T-helper 1 cell treated with Interleukin-12 subunit alpha and Interleukin-12 subunit beta and Interleukin-4 antibody, amounts not matched to agents 30 ng/mL and 1 ng/mL, for 36 hours (primary cell): Measurements from ENCODE around the gene MAP7D1. TPM values are rescaled to one million over a fixed set of nuclear protein-coding genes. Genes with fewer than 3 reads are reported as not detected.

ENCODE experiments used
- intact Hi-C: fragments of 100-400 bp; cut with micrococcal nuclease; formaldehyde crosslinking; loops from one replicate; pipeline ENCODE4 v1.15.1; 2024
- total RNA-seq: library from RNA; stranded (reverse); gene quantifications from 2 replicates; pipeline ENCODE4 v1.2.3, GENCODE V29; 2022

MAP7D1 gene
- total RNA-seq, 1 donor from 2014 or later = 260 TPM

DNA sequence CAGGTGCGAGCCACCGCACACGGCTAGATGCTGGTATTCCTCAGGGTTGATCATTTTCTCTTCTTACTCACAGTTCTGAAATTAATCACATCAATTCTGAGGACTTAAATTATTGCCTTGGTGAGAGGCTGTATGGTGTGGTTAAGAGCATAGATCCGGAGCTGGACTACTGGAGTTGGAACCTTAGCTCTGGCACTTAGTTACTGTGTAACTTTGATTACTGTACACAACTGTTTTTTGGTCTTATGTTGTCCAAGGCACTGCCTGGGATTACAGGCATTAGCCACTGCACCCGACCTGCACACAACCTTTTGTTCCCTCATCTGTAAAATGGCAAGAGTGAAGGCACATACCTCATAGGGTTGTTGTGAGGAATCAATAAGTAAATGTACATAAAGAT is 42.7 kb downstream of the MAP7D1 start:
- intact Hi-C loops = no loop called here

GRCh38 chr1:36199934-36200741 is 44.2 kb downstream of the MAP7D1 start:
- intact Hi-C loops = no loop called here

- intact Hi-C loops = no loop called here
These were observed 47.1 kb downstream of the MAP7D1 start for GRCh38 chr1:36203027-36203553.

DNA sequence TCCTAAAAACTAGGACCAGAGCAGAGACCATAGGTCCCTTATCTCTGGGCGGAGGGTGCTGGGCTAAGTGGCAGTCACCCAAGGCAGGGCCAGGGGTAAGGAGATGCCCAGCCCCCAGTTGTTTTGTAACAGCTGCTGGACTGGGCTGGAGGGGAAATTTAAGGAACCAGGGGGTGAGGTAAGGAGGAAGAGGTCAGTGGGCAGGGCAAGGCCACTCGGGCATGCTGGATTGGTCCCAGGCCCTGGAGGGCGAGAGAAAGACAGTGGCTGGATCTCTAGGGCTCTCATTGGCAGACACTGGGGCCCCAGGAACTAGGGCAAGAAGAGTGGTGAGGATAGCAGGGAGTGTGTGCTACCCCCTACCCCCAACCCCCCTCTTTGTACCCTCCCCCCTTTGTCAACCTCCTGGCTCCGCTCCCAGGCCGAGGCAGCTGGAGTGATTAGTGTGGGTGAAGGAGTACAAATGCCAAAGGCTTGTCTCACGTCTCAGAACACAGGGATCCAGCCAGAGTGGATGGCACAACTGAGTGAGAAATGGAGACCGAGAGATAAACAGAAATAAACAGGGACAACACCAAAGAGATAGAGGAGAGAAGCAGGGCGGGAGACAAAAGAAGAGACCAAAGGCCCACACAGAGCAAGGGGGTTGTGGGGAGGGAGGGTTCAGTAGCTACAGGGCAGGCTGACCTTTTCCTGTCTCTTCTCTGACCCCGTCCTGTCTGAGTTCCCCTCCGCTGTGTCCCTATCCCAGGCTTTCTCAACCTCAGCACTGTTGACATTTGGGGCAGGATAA is 47.8 kb downstream of the MAP7D1 start:
- intact Hi-C loops = no loop called here

DNA sequence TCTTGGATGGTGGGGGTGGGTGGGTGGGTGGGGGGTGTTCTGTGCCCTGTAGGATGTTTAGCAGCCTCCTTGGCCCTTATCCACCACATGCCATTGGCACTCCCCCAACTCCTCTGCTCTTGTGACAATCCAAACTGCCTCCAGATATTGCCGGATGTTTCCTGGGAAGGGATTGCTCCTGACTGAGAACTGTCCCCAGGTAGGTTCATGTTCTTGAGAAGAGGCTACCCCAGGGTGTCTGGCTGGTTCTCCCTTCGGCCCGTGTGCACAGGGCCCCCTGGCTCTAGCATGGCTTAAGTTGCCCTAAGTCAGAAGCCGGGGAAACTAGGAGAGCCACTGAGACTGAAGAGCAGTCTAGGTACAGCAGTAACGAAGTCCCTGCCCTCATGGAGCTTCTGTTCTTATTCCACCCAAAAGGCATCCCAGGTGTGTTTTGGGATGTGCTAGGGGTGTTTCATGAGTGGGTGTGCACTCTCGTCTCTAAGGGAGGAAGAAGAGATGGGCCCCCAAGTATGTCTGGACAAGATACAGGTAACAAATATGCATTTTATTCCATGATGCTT is 48.5 kb downstream of the MAP7D1 start:
- intact Hi-C loops = no loop called here

DNA sequence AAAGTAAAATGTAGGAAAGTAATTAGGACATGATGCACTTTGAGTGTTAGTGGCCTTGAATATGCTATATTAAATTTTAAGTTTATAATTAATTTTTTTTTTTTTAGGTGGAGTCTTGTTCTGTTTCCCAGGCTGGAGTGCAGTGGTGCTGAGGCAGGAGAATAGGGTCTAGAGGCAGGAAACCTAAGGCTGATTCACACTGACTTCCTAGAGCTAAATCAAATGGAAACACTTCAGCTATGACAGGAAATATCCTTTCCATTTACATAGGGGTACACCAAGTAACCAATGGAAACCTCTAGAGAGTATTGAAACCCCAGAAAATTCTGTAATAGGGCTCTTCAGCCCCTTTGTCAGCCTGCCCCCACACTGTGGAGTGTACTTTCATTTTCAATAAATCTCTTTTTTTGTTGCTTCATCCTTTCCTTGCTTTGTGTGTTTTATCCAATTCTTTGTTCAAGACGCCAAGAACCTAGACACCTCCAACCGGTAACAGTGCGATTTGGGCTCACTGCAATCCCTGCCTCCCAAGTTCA is 50.4 kb downstream of the MAP7D1 start:
- intact Hi-C loops = no loop called here

DNA sequence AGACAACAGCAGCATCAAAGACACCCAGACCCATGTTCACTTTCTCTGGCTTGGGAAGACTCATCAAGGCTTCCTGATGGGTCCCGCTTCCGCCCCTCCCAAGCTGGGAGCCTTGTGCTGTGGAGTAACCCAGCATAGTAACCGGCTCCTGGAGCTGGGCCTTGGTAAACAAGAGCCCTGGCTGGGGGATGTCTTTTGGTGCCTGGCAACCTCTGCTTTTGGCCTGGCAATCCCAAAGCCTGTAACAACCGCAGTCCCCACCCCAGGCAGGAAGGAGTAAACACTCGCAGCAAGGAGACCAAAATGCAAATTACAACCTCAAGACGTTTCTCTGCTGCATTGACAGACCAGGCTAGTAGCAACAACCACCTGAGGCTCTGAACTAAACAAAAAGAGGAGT is 51.4 kb downstream of the MAP7D1 start:
- intact Hi-C loops = no loop called here

GRCh38 chr1:36208978-36209703 is 53.2 kb downstream of the MAP7D1 start:
- intact Hi-C loops = no loop called here

DNA sequence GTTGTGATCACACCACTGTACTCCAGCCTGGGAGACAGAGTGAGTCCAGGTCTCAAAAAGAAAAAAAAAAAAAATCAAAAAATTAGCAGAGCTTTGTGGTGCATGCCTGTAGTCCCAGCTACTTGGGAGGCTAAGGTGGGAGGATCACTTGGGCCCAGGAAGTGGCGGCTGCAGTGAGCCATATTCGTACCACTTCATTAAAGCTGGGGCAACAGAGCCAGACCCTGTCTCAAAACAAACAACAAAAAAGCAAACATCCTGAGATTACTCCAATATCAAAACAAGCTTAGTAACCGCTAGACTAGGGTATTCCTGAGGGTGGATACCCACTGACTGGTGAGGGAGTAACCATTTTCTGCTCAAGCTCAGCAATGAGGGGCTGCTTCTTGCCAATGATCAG is 55.3 kb downstream of the MAP7D1 start:
- intact Hi-C loops = no loop called here

- intact Hi-C loops = no loop called here
These were observed 55.9 kb downstream of the MAP7D1 start for GRCh38 chr1:36211841-36212240.

DNA sequence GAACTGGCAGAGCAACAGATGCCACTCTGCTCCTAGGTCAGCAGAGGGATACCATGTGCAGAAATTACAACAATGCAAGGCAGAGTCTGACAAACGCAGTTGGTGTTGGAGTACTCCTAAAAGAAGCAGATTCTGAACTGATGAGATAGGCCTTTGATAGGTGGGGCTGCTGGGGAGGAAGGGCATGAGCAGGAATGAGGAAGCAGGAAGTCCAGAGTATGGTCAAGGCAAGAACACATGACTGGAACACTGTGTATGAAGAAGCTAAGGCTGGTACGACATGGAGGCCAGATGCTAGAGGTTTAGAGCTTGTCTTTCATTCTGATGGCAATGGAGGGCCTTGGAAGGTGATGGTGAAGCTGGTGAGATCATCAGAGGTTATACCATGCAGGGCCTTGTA is 56.8 kb downstream of the MAP7D1 start:
- intact Hi-C loops = no loop called here

- intact Hi-C loops = no loop called here
These were observed 61.7 kb downstream of the MAP7D1 start for GRCh38 chr1:36217670-36218069.

- intact Hi-C loops = loop anchor here (5.0 kb wide), 3 partner anchors 585 to 1255 kb away; partner anchors contain the start of gene ZMYM6
These were observed 65.9 kb downstream of the MAP7D1 start for GRCh38 chr1:36221901-36222300.

DNA sequence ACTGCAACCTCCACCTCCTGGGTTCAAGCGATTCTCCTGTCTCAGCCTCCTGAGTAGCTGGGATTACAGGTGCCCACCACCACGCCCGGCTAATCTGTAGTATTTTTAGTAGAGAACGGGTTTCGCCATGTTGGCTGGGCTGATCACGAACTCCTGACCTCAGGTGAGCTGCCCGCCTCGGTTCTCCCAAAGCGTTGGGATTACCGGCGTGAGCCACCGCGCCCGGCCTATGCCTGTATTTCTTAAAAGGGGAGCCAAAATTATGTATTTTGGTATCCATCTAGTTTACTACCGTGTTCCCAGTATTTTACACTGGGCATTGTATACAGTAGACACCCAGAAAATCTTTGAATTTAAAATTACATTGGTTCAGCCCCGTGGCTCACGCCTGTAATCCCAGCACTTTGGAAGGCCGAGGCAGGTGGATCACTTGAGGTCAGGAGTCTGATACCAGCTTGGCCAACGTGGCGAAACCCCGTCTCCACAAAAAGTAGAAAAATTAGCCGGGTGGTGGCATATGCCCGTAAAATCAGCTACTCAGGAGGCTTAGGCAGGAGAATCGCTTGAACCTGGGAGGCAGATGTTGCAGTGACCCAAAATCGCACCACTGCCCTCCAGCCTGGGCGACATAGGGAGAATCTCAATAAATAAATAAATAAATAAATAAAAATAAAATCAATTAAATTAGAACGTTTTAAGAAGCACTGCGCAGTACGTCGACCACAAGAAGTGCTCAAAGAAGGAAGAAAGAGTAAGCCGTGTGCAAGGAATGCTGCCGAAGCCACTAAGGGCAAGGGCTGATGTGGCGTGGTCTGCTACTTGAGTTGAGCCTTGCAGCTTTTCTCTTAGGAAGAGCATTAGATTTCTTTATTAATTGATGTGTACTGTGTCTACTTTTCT is 66.8 kb downstream of the MAP7D1 start:
- intact Hi-C loops = loop anchor here (1.0 to 5.0 kb wide), 5 partner anchors 34 to 1255 kb away; partner anchors contain the start of gene ZMYM6

GRCh38 chr1:36223381-36223995 is 67.5 kb downstream of the MAP7D1 start:
- intact Hi-C loops = loop anchor here (1.0 to 5.0 kb wide), 5 partner anchors 35 to 1254 kb away; partner anchors contain the start of gene ZMYM6

DNA sequence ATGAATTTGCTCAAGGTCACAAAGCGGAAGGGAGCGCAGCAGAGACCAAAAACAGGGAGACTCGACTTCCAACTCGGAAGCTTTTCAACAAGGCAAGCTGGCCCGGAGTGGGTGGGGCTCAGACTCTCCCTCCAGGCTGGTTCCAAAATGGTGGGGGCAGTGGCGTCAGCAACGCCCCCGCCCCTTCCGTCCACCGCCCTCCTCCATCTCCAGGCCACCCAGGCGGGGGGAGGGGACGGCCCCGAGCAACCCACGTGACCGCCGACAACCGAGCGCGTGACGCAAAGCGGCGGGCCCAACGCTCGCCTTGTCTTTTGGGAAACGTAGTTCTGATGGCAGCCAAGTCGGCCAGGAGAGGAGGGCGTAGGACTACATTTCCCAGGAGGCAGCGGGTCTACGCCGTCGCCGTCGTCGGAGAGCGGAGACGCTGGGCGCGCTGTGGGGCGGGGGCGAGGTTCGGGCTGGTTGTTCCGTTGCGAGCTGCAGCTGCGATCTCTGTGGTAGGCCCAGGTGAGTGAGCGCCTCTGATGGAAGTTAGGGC is 68.1 kb downstream of the MAP7D1 start, which contains the start of gene THRAP3:
TSS of gene THRAP3 (plus strand) at position 448 of the 541 bp plus-strand sequence. CDS start 58,121 bp downstream, outside the sequence.
- intact Hi-C loops = loop anchor here (1.0 to 5.0 kb wide), 15 partner anchors 36 to 1467 kb away; partner anchors contain the start of genes ADPRS, AGO1, AGO3 and MRPS15

GRCh38 chr1:36224537-36225282 is 68.8 kb downstream of the MAP7D1 start:
- intact Hi-C loops = loop anchor here (1.0 to 5.0 kb wide), 13 partner anchors 61 to 1466 kb away; partner anchors contain the start of genes ADPRS, AGO1, AGO3 and MRPS15
